ENCODE results near the gene POSTN.
"Not testable (repeated sequence)": the region's sequence is repeated elsewhere in the genome, so short reads cannot be mapped to it uniquely, and the experiment has no call there.

POSTN gene

DNA sequence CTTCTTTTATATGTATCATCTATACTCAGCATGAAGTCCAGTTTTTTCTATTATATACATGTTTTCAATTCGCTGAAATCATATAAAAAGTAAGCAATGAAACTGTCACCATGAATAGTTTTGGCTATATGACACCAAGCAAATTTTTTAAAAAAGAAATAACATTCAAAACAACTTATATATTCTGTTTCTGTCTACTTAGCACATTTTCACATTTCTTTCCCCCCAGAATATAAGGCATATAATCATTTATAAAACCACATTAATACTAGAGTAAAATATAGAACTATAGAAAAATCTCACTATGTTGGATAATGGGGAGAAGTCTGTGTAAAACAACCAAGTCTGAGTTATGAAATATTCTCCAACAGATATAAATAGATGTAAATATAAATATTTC lies 33.1 kb downstream of the POSTN start:
- Histone ChIP-seq H3K4me1 (ENCODE audit: insufficient read depth, low read length) (no peaks in the 10 kb centered on the region), H3K9ac (ENCODE audit: low read depth, low read length) (no peak overlapping the region), H3K36me3 (ENCODE audit: insufficient read depth, low read length) (no peaks in the 10 kb centered on the region), H3K9me3 (ENCODE audit: control insufficient read depth, insufficient read depth, low read length) (no peaks in the 10 kb centered on the region)

DNA sequence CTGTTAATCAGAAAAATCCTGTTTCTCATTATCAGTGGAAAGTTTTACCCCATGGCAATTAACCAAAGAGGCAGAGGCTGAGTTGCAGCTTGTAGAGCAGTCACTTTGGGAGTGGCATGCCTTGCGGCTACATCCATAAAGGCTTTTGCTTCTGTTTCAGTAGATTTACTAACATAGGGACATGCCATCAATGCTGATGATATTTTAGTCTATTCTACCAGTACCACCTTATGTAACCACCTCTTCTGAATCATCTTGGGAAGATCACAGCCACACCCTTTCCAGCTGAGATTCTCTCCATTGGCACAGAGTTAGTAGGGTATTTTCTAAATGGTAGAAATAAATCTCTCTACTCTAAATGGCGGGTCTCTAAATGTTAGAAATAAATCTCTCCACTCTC lies 37.5 kb downstream of the POSTN start:
- Histone ChIP-seq H3K36me3 (ENCODE audit: insufficient read depth, low read length) (no peaks in the 10 kb centered on the region), H3K4me1 (ENCODE audit: insufficient read depth, low read length) (no peaks in the 10 kb centered on the region), H3K9ac (ENCODE audit: low read depth, low read length) (no peak overlapping the region), H3K9me3 (ENCODE audit: control insufficient read depth, insufficient read depth, low read length) (no peaks in the 10 kb centered on the region)

DNA sequence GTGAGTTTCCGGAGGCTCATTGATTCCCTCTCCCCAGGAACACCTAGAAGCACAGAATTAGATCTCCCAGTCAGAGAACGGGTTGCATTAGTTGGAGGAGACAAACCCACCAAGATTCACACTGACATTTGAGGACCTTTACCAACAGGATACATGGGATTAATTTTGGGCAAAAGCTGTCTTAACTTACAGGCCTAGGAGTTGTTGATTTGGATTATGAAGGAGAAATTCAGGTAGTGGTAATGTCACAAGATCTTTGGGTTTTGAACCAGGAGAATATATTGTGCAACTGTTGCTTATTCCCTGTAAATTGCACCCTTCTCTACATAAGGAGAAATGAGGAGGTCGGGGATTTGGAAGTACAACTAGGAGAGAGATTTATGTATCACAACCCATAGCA lies 38.0 kb downstream of the POSTN start:
- Histone ChIP-seq H3K9ac (ENCODE audit: low read depth, low read length) (no peak overlapping the region), H3K9me3 (ENCODE audit: control insufficient read depth, insufficient read depth, low read length) (no peaks in the 10 kb centered on the region)

DNA sequence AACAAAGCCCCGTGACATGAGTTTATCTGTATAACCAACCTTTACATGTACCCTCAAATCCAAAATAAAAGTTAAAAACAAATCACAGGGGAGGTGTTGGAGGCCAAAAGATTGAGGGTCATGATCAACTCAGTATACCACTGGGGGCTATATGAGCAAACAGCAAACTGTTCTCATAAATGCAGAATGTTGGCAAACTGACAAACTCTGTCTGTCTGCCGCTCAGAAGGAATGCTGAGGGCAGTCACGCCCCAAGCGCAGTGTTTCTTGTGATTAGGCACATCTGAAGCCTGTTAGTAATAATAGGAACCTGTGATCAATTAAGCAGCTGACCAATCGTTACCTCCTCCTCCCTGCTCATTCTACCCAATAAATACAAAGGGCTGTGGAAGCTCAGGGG lies 39.8 kb downstream of the POSTN start:
- H3K9ac ChIP-seq (ENCODE audit: low read depth, low read length); H3K9me3 ChIP-seq (ENCODE audit: control insufficient read depth, insufficient read depth, low read length); H3K4me1 ChIP-seq (ENCODE audit: insufficient read depth, low read length); H3K36me3 ChIP-seq (ENCODE audit: insufficient read depth, low read length): not testable (repeated sequence)

More for the DNA sequence above, 38.0 kb downstream of the POSTN start:
- Histone ChIP-seq H3K4me1 (ENCODE audit: insufficient read depth, low read length) (no peaks in the 10 kb centered on the region), H3K36me3 (ENCODE audit: insufficient read depth, low read length) (no peaks in the 10 kb centered on the region)

DNA sequence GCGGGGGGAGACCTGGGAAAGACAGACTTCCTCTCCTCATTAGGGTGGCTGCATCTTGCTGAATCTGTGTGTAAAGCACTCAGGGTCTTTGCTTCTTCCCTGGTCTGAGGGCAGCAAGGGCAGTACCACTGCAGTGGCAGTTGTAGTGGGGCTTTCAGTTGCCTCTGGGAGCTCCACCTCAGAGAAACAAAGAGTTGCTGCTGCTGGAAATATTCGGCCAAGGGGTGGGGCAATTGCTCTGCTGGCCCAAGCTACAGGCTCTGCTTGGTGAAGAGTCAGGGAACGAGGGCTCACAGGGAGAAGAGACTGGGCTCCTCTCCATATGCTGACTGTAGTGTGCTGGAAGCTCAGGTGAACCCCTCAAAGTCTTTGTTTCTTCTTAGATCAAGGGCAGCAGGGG lies 52.5 kb downstream of the POSTN start:
- H3K9me3 ChIP-seq (ENCODE audit: control insufficient read depth, insufficient read depth, low read length), result peaks cover 3% of the 10 kb centered on the region; the same call in 1 of the 2 replicates
- no peak overlapping the region for H3K9ac ChIP-seq (ENCODE audit: low read depth, low read length)
- H3K36me3 ChIP-seq (ENCODE audit: insufficient read depth, low read length), result no peaks in the 10 kb centered on the region
- no peaks in the 10 kb centered on the region for H3K4me1 ChIP-seq (ENCODE audit: insufficient read depth, low read length)

DNA sequence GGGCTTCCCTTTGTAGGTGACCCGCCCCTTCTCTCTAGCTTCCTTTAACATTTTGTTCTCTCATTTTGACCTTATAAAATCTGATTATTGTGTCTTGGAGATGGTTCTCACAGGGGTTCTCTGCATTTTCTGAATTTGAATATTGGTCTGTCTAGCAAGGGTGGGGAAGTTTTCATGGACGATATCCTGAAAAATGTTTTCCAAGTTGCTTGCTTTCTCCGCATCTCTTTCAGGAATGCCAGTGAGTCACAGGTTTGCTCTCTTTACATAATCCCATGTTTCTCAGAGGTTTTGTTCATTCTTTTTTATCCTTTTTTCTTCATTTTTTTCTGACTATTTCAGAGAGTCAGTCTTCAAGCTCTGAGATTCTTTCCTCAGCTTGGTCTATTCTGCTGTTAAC lies 53.6 kb downstream of the POSTN start:
- H3K4me1 ChIP-seq (ENCODE audit: insufficient read depth, low read length), result no peaks in the 10 kb centered on the region
- H3K9ac ChIP-seq (ENCODE audit: low read depth, low read length), result no peak overlapping the region
- no peaks in the 10 kb centered on the region for H3K36me3 ChIP-seq (ENCODE audit: insufficient read depth, low read length)
- H3K9me3 ChIP-seq (ENCODE audit: control insufficient read depth, insufficient read depth, low read length), result no peaks in the 10 kb centered on the region; the same call in 1 of the 2 replicates

DNA sequence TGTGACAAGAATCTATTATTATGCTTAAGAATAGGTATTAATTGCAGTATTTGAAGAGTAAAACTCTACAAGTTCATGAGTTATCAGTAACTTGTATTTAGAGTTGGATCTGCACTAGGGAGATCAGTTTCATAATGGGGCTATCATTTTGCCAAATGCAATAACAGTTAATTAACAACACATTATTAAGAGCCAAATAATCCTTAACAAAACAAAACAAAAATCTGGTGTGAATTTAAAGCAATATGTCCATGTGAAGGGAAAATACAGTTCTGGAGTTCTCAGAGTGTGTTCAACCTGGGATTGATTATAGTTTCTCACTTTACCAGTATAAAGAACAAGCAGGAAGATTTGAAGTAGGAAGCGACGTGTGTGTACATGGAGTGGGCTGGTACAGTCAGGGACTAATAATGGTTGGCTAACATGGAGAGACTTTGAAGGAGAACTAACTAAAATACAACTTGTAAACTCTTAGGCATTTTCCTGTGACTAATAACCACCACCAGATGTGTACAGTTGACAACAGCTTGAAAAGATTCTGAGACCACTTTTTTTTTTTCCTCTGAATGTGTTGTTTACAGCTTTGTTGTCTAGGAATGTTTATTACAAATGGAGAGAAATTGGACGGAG lies 58.5 kb downstream of the POSTN start:
- Histone ChIP-seq H3K36me3 (ENCODE audit: insufficient read depth, low read length) (no peaks in the 10 kb centered on the region), H3K9me3 (ENCODE audit: control insufficient read depth, insufficient read depth, low read length) (no peaks in the 10 kb centered on the region), H3K9ac (ENCODE audit: low read depth, low read length) (no peak overlapping the region), H3K4me1 (ENCODE audit: insufficient read depth, low read length) (no peaks in the 10 kb centered on the region)

DNA sequence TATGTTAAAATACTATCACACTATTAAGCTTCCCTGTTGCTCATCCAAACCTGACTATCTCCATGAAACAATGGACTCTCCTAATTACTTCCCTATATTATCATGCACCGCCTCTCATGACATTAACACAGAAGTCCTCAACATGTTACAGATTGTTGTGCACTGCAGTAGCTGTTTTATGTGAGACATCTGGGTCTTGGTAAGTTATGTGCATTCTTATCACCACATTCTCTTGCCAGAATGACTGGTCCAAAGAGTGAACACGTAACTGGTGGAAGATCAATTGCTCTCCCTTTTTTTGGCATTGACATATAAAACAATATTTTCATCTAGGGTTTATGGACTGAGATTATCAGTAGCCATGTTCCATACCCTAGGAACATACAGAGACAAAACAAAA lies 59.4 kb downstream of the POSTN start:
- H3K4me1 ChIP-seq (ENCODE audit: insufficient read depth, low read length), result no peaks in the 10 kb centered on the region
- H3K9ac ChIP-seq (ENCODE audit: low read depth, low read length), result no peak overlapping the region
- no peaks in the 10 kb centered on the region for H3K36me3 ChIP-seq (ENCODE audit: insufficient read depth, low read length)
- H3K9me3 ChIP-seq (ENCODE audit: control insufficient read depth, insufficient read depth, low read length), result no peaks in the 10 kb centered on the region

DNA sequence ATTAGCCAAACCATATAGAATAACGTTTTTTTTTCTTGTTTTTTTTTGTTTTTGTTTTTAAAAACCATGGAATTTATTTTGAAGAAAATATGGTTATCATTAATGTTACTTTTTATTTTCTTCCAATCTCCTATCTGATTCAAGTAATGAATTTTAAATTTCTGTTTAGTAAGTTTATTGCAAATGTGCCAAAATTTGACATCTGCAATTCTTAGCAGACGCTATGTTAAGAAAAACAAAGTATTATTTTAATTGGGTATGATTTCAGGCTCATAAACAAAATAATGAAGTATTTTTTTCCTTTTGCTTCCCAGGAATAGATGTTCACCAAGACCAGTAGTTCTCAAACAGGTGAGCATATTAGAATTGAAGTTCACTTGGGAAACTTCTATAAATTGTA lies 63.1 kb downstream of the POSTN start:
- Histone ChIP-seq H3K9ac (ENCODE audit: low read depth, low read length) (no peak overlapping the region), H3K36me3 (ENCODE audit: insufficient read depth, low read length) (no peaks in the 10 kb centered on the region), H3K4me1 (ENCODE audit: insufficient read depth, low read length) (no peaks in the 10 kb centered on the region), H3K9me3 (ENCODE audit: control insufficient read depth, insufficient read depth, low read length) (peaks cover 4% of the 10 kb centered on the region; the same call in 1 of the 2 replicates)

DNA sequence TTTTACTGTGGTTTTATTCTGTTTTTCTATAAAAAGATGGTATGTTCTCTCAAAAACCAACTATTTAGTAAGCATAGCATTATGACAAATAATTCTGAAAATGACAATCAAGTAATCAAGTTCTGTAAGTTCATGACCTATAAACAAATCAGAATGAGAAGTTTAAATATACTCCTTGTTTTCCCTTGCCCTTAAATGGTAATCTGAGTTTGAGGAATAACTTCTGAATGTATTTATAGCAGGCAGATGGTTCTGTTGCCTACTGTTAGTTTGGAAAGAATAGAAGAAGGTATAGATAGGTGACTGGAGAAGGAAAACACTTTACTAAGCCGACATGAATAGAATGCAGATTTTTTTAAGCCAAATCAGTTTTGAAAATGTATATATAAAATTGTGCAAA lies 63.9 kb downstream of the POSTN start:
- H3K4me1 ChIP-seq (ENCODE audit: insufficient read depth, low read length), result no peaks in the 10 kb centered on the region
- no peak overlapping the region for H3K9ac ChIP-seq (ENCODE audit: low read depth, low read length)
- H3K9me3 ChIP-seq (ENCODE audit: control insufficient read depth, insufficient read depth, low read length), result peaks cover 4% of the 10 kb centered on the region; the same call in 1 of the 2 replicates
- H3K36me3 ChIP-seq (ENCODE audit: insufficient read depth, low read length), result no peaks in the 10 kb centered on the region

DNA sequence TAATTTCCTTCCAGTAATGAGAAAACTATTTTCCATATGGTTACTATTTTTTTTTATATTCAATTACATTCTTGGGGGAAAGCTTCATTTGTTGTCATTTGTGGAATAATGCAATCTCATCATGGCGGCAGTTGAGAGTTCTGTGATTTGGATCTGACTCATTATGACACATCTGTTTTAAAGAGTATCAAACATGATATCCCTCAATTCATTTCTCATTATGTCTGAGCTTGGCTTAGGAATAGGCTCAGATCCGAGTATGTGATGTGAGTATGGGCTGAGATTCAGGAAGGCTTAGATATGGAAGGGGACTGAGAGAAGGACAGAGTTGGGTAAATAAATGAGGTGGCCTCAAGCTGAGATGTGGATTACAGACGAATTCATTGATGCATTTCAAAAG lies 64.4 kb downstream of the POSTN start:
- Histone ChIP-seq H3K4me1 (ENCODE audit: insufficient read depth, low read length) (no peaks in the 10 kb centered on the region), H3K9me3 (ENCODE audit: control insufficient read depth, insufficient read depth, low read length) (peaks cover 4% of the 10 kb centered on the region; the same call in 1 of the 2 replicates), H3K36me3 (ENCODE audit: insufficient read depth, low read length) (no peaks in the 10 kb centered on the region), H3K9ac (ENCODE audit: low read depth, low read length) (no peak overlapping the region)

DNA sequence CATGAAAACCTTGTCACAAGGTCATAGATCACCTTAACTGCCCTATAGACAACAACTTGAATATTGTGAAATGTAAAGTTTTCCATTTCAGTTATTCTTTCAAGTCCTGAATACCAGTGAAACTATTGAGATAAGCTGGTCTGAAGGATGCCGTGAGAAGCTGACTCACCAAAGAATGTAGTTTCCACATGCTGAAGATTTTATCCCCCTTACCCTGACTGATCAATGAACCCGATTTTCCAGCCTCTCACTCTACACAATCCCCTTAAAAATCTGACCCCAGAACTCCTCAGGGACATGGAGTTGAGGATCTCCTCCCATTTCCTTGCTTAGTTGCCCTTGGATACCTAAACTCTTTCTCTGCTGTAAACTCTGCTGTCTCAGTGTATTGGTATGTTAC lies 67.5 kb downstream of the POSTN start:
- H3K9me3 ChIP-seq (ENCODE audit: control insufficient read depth, insufficient read depth, low read length), result peaks cover 4% of the 10 kb centered on the region; the same call in 1 of the 2 replicates
- H3K9ac ChIP-seq (ENCODE audit: low read depth, low read length), result no peak overlapping the region

DNA sequence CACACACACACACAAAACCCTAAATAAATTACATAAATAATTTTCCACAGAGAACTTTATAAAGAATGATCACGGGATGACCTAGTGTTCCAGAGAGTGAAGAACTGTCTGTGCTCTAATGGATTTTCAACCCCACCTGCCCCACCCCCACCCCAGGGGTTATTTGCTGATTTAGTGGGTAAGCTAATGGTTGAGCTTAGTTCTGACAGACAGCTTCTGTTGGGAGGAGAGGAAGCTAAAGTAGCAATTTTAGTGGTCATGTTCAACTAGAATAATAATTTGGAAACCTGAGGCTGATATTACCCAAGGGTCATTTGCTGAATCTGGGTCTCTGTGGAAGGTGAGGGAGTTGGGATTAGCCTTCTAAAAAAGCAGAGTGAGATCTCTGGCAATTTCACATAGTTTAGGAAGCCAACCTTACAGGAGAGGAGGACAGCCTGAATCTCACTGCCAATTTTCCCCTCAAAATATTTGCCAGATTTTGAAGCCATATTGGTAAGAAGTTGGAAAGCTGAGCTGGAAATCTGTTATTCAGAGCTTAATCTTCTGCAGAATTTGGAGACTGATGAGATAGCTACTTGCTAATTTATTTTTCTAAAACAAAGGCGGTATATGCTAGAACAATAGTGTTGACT lies 68.7 kb downstream of the POSTN start:
- Histone ChIP-seq H3K36me3 (ENCODE audit: insufficient read depth, low read length) (no peaks in the 10 kb centered on the region), H3K9me3 (ENCODE audit: control insufficient read depth, insufficient read depth, low read length) (peaks cover 4% of the 10 kb centered on the region; the same call in 1 of the 2 replicates), H3K4me1 (ENCODE audit: insufficient read depth, low read length) (no peaks in the 10 kb centered on the region), H3K9ac (ENCODE audit: low read depth, low read length) (no peak overlapping the region)

More for the DNA sequence above, 67.5 kb downstream of the POSTN start:
- Histone ChIP-seq H3K36me3 (ENCODE audit: insufficient read depth, low read length) (no peaks in the 10 kb centered on the region), H3K4me1 (ENCODE audit: insufficient read depth, low read length) (no peaks in the 10 kb centered on the region)

DNA sequence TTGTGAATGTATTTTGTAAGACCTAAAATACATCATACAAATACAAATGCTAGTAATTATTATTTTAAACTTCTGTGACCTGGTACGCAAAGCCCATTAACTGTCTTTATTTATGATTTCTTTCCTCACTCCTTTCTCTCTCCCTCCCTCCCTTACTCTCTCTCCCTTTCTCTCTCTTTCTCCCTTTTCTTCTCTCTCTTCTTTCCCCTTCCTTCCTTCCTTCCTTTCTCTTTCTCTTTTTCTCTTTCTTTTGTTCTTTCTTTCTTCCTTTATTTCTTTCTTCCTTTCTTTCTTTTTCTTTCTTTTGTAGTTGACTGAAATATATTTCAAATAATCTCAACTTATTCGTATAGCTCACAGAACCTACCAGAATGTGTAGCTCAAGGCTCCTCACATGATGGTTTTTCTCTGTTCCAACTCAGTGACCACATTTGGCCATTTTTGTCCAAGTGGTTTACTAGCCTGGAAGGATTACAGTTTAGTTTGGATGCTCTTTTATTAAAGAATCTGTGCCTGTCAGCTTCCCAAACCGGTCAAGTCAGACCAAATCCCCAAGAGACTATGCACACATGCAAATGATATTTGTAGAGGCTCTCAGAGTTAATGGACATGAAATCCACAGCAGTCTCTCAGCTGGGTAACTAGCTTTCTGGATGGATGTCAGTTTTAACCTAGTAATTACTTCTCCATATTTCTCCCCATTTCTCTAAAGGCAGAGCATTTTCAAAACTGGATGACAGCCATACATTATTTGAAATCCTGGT lies 71.7 kb downstream of the POSTN start:
- Histone ChIP-seq H3K9me3 (ENCODE audit: control insufficient read depth, insufficient read depth, low read length) (peaks cover 4% of the 10 kb centered on the region; the same call in 1 of the 2 replicates), H3K36me3 (ENCODE audit: insufficient read depth, low read length) (no peaks in the 10 kb centered on the region), H3K4me1 (ENCODE audit: insufficient read depth, low read length) (no peaks in the 10 kb centered on the region), H3K9ac (ENCODE audit: low read depth, low read length) (no peak overlapping the region)

DNA sequence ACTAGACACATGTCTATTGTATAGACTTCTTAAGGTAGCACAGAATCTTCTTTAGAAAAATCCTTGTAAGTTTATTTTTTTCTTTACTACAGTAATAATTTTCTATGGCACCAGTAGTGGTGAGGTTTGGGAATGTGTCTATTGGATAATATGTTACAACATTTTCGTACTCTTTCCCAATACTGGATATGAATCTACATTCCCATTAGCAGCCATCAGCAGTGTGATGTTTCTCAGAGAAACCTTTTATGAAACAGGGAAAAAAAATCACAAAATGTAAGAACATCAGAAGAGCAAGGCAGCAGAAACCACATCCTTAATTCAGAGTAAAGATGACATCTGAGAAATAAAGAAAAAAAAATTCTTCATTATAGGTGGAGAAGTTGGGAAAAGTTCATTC lies 83.3 kb downstream of the POSTN start:
- no peaks in the 10 kb centered on the region for H3K4me1 ChIP-seq (ENCODE audit: insufficient read depth, low read length)
- H3K9me3 ChIP-seq (ENCODE audit: control insufficient read depth, insufficient read depth, low read length), result no peaks in the 10 kb centered on the region
- no peaks in the 10 kb centered on the region for H3K36me3 ChIP-seq (ENCODE audit: insufficient read depth, low read length)
- no peak overlapping the region for H3K9ac ChIP-seq (ENCODE audit: low read depth, low read length)
